ENCODE measurements around the gene PDK2.

The PDK2 gene

GRCh38 chr17:50118076-50118827 lies 23.1 kb downstream of the PDK2 start:
- no peak for DNase-seq (ENCODE audit: low read depth)

- DNase-seq (ENCODE audit: low read depth): no peak
Observed at GRCh38 chr17:50118828-50119218, 23.7 kb downstream of the PDK2 start.

DNA sequence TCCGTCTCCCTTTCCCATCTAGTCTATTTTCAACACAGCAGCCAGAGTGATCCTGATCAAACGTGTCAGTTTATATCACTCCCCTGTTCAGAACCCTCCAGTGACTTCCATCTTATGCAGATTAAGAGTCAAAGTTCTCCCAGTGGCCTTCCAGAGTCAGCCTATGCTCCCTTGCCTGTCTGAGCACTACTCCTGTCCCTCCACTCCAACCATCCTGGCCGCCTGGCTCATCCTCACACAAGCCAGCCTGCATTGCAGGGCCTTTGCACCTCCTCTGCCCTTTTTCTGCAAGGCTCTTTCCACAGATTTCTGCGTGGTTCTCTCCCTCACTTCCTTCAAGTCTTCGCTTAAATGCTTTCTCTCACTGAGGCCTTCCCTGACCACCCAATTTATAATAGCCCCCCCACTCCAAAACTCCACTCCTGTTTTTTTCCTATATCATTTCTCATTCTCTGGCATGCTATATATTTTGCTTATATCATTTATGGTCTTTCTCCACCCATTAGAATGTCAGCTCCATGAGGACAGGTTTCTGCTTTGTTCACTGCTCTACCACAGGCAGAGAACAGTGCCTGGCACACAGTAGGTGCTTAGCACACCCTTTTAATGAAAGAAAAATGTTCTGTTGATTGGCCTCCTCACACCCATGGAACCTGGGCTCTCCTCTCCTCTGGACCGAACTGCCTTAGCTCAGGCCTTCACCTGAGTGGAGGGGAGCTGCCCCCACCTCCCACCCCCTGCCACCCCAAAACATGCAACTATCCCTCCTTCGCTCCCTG lies 25.5 kb downstream of the PDK2 start:
- no peak for DNase-seq (ENCODE audit: low read depth)

DNA sequence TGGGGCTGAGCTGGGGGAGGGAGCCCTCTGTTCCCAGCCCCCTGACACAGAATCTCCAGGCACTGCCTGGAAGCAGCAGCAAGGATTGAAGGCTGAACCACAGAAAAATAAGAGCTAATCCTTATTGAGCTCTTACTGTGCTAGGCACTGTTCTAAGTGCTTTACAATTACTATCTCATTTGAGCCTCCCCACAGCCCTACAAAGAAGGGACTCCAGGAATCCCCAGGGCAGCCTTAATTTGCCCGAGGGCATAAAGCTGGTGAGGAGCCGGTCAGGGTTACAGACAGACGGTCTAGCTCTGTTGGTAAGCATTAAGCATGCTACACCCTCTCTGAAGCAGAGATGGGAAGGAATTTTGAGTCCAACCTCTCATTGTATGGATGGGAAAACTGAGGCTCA lies 27.8 kb downstream of the PDK2 start:
- DNase-seq (ENCODE audit: low read depth): no peak

DNA sequence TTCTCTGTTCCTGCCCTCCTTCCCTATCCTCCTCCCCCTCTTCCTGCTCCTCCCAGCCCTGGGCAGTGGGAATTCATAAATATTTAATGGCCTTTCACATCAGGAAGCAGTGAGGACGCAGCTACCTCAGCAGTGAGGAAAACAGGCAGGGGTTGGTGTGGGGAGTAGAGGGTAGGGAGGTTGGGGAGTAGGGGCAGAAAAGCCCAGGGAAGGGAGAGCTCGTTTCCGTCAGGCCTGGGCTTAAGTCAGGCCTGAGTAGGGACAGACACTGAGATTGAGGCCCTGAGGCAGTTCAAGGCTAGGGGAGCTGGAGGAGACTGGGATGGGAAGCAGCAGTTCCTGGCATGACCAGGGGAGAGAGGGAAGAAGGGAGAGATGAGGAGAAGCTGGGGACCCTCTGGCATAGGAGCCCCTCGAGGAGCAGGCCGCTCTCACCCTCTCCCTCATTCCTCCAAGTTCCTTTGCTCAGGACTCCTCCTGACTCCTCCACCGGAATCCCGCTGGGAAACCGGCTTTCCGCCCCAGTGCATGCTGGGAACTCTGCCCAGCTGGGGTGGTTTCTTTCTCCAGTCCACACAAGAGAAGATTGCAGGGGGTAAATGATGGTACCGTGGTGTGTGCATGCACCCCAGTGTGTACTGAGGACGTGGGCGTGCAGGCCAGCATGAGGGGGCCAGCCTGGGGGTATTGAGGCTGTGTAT lies 28.6 kb downstream of the PDK2 start:
- DNase-seq (ENCODE audit: low read depth): no peak

GRCh38 chr17:50125420-50125997 lies 30.4 kb downstream of the PDK2 start:
- DNase-seq (ENCODE audit: low read depth): no peak

DNA sequence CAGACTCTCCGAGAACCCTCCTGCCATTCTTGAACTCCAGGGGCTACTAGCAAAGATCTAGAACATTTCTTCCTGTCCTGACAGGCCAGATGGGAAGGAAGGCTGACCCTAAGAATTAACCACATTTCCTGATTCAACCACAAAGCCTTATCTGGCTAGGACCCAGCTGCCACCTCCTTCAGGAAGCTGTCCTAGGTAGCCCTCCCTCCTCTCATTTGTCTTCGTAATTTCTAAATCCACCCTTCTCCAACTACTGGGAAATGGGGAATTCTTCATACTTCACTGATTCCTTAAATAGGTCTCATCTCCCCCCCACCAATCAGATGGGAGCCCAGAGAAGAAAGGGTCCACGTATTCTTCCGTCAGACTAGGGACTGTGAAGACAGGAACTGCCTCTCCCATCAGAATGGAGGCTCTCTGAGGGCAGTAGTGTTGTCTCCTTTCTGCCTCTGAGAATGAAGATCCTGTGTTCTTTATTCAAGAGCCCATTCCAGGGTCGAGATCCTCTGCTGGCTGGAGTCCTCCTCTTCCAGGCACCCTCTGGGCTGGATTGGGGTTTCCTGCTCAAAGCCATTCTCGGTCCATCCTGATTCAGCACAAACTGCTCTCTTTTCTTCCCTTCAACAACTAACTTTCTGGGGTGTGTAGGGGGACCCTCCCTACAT lies 32.7 kb downstream of the PDK2 start:
- DNase-seq (ENCODE audit: low read depth): no peak

- DNase-seq (ENCODE audit: low read depth): no peak
Observed at GRCh38 chr17:50128441-50129352, 33.5 kb downstream of the PDK2 start.

- DNase-seq (ENCODE audit: low read depth): no peak
Observed at GRCh38 chr17:50129353-50129727, 34.2 kb downstream of the PDK2 start.

DNA sequence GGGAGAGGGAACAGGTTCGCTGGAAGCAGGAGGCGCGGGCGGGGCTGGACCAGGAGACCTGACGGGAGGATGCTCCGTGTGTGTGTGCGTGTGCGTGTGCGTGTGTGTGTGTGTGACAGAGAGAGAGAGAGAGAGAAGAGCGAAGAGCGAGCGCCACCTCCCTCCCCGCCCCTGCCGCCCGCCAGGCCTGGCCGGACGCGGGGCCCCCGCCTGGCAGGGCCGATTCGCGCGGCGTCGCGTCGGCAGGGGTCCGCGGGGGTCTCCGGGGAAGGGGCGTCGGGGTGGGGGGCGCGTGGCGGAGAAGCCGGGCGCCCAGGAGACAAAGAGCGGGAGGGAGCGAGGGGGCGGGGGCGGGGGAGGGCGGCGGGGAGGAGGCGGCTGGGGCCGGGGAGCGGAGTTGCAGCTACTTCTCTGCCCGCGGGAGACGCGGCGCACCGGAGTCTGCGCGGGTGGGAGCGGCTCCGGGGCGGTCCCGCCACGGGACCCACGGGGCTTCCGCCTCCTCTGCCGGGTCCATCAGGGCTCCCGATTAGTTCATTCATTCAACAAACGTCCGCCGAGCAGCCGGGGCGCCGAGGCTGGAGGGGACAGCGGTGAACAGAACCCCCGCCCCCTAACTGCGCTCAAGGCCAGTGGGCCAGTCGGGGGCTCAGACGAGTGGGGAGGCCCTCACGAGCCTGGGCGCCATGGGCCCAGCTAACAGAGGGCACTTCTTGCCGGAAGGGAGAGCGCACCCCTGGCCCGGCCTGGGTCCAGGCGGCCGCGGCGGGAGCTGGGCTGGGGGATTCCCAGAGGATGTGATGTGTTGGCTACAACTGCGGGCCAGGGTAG lies 34.8 kb downstream of the PDK2 start, which contains the start of gene SAMD14:
Gene SAMD14 (minus strand): TSS at position 433 of the 831 bp plus-strand sequence. CDS start 5,201 bp downstream, outside the sequence.
- DNase-seq (ENCODE audit: low read depth): no peak

DNA sequence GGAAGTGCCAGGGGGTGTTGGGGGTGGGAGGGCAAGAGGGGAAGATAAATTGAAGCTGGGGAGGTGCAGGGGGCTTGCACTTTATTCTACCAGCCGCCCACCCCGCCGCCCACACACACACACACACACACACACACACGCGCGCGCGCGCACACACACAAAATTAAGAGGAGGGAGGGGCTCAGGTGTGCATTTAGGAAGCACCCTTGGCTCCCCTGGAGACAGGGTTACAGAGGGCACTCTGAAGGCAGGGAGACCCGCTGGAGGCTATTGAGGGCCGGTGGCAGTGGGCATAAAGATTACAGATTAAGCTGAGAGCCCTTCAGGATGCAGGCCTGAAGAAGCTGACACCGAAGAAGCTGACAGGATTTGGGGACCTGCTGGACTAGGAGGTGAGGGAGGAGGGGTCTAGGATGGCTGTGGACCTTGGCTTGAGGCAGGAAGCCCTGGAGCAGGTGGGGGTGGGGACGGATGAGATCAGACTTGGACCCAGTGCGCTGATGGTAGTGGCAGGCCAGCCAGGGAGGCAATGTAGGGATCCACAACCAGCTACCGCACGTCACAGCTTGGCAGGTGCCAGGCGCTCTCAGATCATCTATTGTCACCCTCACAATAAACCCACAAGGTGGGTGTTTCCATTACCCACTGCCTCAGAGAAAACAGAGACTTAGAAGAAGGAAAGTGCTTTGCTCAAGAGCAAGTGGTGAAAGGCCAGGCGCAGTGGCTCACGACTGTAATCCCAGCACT lies 35.6 kb downstream of the PDK2 start:
- no peak for DNase-seq (ENCODE audit: low read depth)

- no peak for DNase-seq (ENCODE audit: low read depth)
Observed at GRCh38 chr17:50132104-50132794, 37.1 kb downstream of the PDK2 start.

- DNase-seq (ENCODE audit: low read depth): no peak
Observed at GRCh38 chr17:50133028-50133768, 38.0 kb downstream of the PDK2 start.

DNA sequence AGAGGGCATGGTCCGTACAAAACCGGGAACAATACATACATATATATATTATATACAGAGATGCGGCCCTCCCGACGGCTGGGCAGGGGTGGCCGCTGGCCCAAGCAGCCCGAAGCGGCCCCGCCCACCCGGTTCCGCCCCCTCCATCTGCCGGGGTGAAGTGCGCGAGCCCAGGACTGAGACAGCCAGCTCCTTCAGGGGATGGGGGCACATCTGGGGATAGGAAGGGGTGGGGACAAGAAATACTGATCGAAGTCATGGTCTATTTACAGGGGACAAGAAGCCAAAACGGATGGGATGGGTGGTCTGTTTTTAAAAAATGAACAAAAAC lies 38.6 kb downstream of the PDK2 start:
- DNase-seq (ENCODE audit: low read depth): no peak

GRCh38 chr17:50134206-50135110 lies 39.3 kb downstream of the PDK2 start:
- DNase-seq (ENCODE audit: low read depth): no peak

- DNase-seq (ENCODE audit: low read depth): no peak
Observed at GRCh38 chr17:50135316-50136095, 40.4 kb downstream of the PDK2 start.

Data from stimulated activated CD8-positive, alpha-beta memory T cell treated with anti-CD3 and anti-CD28 coated beads, Interleukin-4, amount 100 ng/mL, for 24 hours (primary cell).